Left lung (tissue), 10 donors: ENCODE measurements around the gene MED23. TPM values are rescaled to one million over a fixed set of nuclear protein-coding genes. Genes with fewer than 3 reads are reported as not detected.

ENCODE experiments used
- ATAC-seq: fragments of 200-7000 bp; cut with Tn5 transposase; one replicate; pipeline ENCODE4 v1.9.1; 2020; ENCODE audit warnings: moderate library complexity
- DNase-seq, 4 donors: peaks; one replicate each; pipeline ENCODE4 v3.0.0-alpha.2; 2013 to 2020
- H3K27ac ChIP-seq, 2 donors: fragments of 200-600 bp; sonication (generic) in 1 of 2; one replicate each; pipeline versions ENCODE4 v1.5.0 to v1.8.0; 2020 to 2021
- H3K27me3 ChIP-seq, 2 donors: fragments of 200-600 bp; sonication (generic) in 1 of 2; one replicate each; pipeline versions ENCODE4 v1.5.0 to v1.8.0; 2020 to 2021
- H3K36me3 ChIP-seq, 2 donors: fragments of 200-600 bp; sonication (generic) in 1 of 2; one replicate each; pipeline versions ENCODE4 v1.5.0 to v1.8.0; 2020 to 2021
- H3K4me1 ChIP-seq, 2 donors: fragments of 200-600 bp; one replicate each; pipeline ENCODE4 v1.8.0; 2021
- H3K4me3 ChIP-seq, 2 donors: fragments of 200-600 bp; sonication (generic) in 1 of 2; one replicate each; pipeline versions ENCODE4 v1.5.0 to v1.8.0; 2020 to 2021; ENCODE audit warnings: mild to moderate bottlenecking in 1 of 2
- H3K9me3 ChIP-seq, 2 donors: fragments of 200-600 bp; sonication (generic) in 1 of 2; one replicate each; pipeline versions ENCODE4 v1.5.0 to v1.8.0; 2020 to 2021
- intact Hi-C, 2 donors: fragments of 100-400 bp; cut with DNase I; formaldehyde crosslinking; loops; one replicate each; pipeline versions ENCODE4 v1.11.2 to v1.14.2; 2022
- polyA plus RNA-seq, 6 donors: library from polyadenylated mRNA; unstranded; fragments of 120-200 nt; gene quantifications; one replicate each; pipeline ENCODE4 v1.2.1, GENCODE V29; 2013; ENCODE audit not compliant: insufficient read length in 6 of 6
- total RNA-seq, 2 donors: library from RNA; stranded (reverse); fragmentation: NEBNext Ultra II Directional; extraction: Animal tissue kit (Norgen Biotek cat#: 25700); gene quantifications; one replicate each; pipeline ENCODE4 v1.2.1, GENCODE V29; 2021
- TF ChIP-seq, protein P1 (sequence below), 2 donors: fragments of 200-600 bp; sonication (generic) in 1 of 2; IDR thresholded peaks; one replicate each; pipeline versions ENCODE4 v1.5.0 to v1.8.0; 2021; ENCODE audit warnings: antibody characterized with exemption in 2 of 2
- donor health status: DM: no; HTN: yes; CAD: no.
- donor health status: DM: no; HTN: no; CAD: no.

Gene MED23
- total and polyA plus RNA-seq, 8 donors: 25.9 to 62.5 (median 52.6) TPM

DNA sequence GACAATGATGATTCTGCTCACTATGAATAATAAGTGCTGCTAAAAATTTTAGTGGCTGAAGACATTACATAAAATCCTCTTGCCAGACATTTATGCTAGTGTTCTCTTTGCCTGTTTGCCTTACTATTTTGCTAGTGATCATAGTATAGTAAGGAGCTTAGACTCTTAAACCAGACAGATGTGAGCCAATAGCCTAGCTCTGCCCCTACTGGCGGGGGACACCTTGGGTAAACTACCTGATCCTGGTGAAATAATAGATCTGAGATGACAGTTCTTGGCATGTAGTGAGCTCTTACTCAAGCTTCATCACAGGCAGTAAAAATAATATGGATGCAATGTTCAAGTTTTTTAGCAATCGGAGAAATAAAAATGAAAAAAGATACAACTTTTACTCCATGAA lies 27.9 kb upstream of the MED23 start:
- no peak for ATAC-seq
- intact Hi-C loops: no loop called here
- Histone ChIP-seq H3K27ac (no peak overlapping the region), H3K36me3 (no peaks in the 10 kb centered on the region), H3K9me3 (no peaks in the 10 kb centered on the region), H3K4me1 (no peaks in the 10 kb centered on the region), H3K4me3 (no peak overlapping the region), H3K27me3 (no peaks in the 10 kb centered on the region)
- TF ChIP-seq, protein P1, sequence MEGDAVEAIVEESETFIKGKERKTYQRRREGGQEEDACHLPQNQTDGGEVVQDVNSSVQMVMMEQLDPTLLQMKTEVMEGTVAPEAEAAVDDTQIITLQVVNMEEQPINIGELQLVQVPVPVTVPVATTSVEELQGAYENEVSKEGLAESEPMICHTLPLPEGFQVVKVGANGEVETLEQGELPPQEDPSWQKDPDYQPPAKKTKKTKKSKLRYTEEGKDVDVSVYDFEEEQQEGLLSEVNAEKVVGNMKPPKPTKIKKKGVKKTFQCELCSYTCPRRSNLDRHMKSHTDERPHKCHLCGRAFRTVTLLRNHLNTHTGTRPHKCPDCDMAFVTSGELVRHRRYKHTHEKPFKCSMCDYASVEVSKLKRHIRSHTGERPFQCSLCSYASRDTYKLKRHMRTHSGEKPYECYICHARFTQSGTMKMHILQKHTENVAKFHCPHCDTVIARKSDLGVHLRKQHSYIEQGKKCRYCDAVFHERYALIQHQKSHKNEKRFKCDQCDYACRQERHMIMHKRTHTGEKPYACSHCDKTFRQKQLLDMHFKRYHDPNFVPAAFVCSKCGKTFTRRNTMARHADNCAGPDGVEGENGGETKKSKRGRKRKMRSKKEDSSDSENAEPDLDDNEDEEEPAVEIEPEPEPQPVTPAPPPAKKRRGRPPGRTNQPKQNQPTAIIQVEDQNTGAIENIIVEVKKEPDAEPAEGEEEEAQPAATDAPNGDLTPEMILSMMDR (IDR thresholded peaks at IDR 0.05): no peak
- no peak for DNase-seq

DNA sequence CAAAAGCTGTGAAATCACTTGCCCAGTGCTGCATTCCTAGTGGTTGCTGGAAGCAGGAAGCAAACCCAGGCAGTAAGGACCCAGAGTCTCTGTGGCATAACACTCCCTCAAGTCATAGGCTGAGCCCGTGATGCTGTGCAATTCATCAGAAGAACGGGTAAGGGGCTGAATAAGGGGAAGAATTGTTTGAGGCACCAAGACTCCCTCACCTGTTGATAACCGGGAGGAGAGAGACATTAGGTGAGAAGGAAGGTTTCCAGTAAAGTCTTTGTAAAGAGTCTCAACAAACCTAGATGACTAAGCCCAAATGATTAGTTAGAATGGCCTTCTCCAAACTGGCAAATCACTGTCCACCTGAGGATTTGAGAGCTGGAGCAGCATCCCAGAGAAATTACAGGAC lies 27.3 kb upstream of the MED23 start:
- no peak for ATAC-seq
- intact Hi-C loops: no loop called here
- no peaks in the 10 kb centered on the region for H3K4me1 ChIP-seq

GRCh38 chr6:131654326-131654725 lies 26.3 kb upstream of the MED23 start:
- intact Hi-C loops: no loop called here

More for the DNA sequence above, 27.3 kb upstream of the MED23 start:
- DNase-seq: no peak
- Histone ChIP-seq H3K9me3 (no peaks in the 10 kb centered on the region), H3K27ac (no peak overlapping the region), H3K4me3 (no peak overlapping the region), H3K27me3 (no peaks in the 10 kb centered on the region), H3K36me3 (no peaks in the 10 kb centered on the region)
- TF ChIP-seq, protein P1 (IDR thresholded peaks at IDR 0.05): no peak

DNA sequence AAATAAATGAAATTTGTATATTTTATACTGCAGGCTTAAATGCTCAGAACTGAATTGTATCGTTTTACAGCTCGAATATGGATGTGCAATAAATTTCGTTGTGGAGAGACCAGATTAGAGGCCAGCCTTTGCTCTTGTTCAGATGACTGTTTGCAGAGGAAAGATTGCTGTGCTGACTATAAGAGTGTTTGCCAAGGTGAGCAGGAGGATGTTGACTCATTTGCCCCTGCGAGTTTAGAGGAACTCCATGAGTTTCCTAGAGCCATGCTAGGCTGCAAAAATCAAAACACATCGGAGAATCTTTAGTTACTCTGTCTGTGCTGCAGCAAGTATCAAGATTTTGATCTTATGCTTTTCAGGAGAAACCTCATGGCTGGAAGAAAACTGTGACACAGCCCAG lies 24.4 kb upstream of the MED23 start:
- no peak overlapping the region for H3K27ac ChIP-seq
- peak; percentile 82 for ATAC-seq
- intact Hi-C loops: no loop called here

More at GRCh38 chr6:131654326-131654725, 26.3 kb upstream of the MED23 start:
- Histone ChIP-seq H3K4me3 (no peak overlapping the region), H3K36me3 (no peaks in the 10 kb centered on the region), H3K9me3 (no peaks in the 10 kb centered on the region), H3K27ac (no peak overlapping the region), H3K4me1 (no peaks in the 10 kb centered on the region), H3K27me3 (no peaks in the 10 kb centered on the region)
- TF ChIP-seq, protein P1 (IDR thresholded peaks at IDR 0.05): no peak
- ATAC-seq: no peak
- no peak for DNase-seq

DNA sequence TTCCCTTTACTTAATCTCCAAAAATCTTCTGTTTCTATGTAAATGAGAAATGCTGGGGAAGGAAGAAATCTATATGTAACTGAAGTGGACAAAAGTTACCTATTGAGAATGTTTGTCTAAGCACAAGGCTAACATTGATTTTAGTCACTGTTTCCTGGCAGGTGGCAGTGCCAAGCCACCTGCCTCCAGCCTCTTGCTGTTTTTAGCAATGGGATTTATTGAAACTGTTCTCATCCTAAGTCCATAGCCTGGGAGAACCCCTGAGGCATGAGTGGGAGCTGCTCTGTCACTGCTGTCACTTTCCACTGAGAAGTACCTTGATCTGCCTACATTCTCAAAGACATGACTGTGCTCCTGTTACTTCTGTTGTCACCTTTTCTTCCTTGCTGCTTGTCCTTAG lies 23.7 kb upstream of the MED23 start:
- Histone ChIP-seq H3K4me1 (no peaks in the 10 kb centered on the region), H3K27me3 (no peaks in the 10 kb centered on the region), H3K36me3 (no peaks in the 10 kb centered on the region), H3K9me3 (no peaks in the 10 kb centered on the region), H3K27ac (no peak overlapping the region), H3K4me3 (no peak overlapping the region)
- ATAC-seq (peak; percentile 80), DNase-seq (no peak)
- TF ChIP-seq, protein P1 (IDR thresholded peaks at IDR 0.05): no peak
- intact Hi-C loops: no loop called here

More for the DNA sequence above, 24.4 kb upstream of the MED23 start:
- DNase-seq: no peak
- Histone ChIP-seq H3K36me3 (no peaks in the 10 kb centered on the region), H3K27me3 (no peaks in the 10 kb centered on the region), H3K9me3 (no peaks in the 10 kb centered on the region), H3K4me3 (no peak overlapping the region), H3K4me1 (no peaks in the 10 kb centered on the region)
- TF ChIP-seq, protein P1 (IDR thresholded peaks at IDR 0.05): no peak
